ENCODE data around the gene LRRC3.

Gene LRRC3

DNA sequence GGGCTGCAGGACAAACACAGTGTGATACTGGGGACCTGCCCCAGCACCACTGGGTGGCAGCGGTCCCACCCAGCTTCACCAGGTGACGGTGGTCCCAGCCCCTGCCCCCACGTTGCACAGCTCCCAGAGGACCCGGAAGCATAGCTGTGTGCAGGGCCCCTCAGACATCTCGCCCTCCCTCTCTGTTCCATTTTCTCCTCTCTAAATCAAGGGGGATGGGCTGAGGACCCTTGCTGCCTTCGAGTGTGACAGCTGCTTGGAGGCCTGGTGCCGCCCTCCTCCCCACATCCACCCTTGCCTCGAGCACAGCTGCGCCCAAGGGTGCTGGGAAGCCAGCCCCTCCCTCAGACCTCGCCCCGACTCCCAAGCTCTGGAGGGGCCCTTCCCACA lies 16.1 kb upstream of the LRRC3 start:
- H3K4me1 ChIP-seq (ENCODE audit: insufficient read depth, poor library complexity, severe bottlenecking): no peaks in the 10 kb centered on the region
- ATAC-seq (ENCODE audit: low read depth): no peak

DNA sequence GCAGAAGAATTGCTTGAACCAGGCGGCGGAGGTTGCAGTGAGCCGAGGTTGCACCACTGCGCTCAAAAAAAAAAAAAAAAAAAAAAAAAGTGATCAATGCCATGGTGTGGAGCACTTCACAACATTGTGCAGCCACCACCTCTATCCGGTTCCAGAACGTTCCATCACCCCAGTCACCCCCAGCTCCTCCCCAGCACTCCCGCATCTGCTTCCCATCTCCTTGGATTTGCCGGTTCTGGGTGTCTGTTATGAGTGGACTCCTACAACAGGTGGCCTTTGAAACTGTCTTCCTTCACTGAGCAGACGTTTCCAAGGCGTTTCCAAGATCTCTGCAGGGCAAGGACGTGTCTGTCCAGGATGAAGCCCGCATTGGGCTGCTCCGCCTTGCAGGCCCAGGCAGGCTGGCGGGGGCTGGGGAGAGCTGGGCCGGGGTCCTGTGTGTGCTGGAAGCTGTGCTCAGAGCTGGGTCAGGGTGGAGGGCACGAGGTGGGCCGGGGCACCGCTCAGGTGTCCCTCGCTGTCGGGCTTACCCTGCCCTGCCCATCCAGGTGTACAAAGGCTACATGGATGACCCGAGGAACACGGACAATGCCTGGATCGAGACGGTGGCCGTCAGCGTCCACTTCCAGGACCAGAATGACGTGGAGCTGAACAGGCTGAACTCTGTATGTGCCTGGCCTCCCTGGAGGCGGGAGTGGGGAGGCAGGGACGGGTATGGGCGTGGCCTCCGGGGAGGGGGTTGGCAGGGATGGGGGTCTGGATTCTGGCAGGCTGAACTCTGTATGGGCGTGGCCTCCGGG lies 14.9 kb upstream of the LRRC3 start:
- no peak for ATAC-seq (ENCODE audit: low read depth)
- TF ChIP-seq CTCF (IDR thresholded peaks at IDR 0.05; ENCODE audit: poor library complexity, severe bottlenecking): no peak
- no peaks in the 10 kb centered on the region for H3K4me1 ChIP-seq (ENCODE audit: insufficient read depth, poor library complexity, severe bottlenecking)
- H3K9me3 ChIP-seq (ENCODE audit: severe bottlenecking): no peaks in the 10 kb centered on the region
- H3K4me3 ChIP-seq (ENCODE audit: severe bottlenecking): no peak overlapping the region
- H3K27ac ChIP-seq (ENCODE audit: poor library complexity, severe bottlenecking): no peak overlapping the region
- DNase-seq (ENCODE audit: low spot score): peak; percentile 51
- peaks cover 5% of the 10 kb centered on the region for H3K27me3 ChIP-seq (ENCODE audit: insufficient read depth, poor library complexity, severe bottlenecking)
- no peaks in the 10 kb centered on the region for H3K36me3 ChIP-seq (ENCODE audit: low read depth)

More for the DNA sequence above, 16.1 kb upstream of the LRRC3 start:
- no peak for TF ChIP-seq CTCF (IDR thresholded peaks at IDR 0.05; ENCODE audit: poor library complexity, severe bottlenecking)
- Histone ChIP-seq H3K36me3 (ENCODE audit: low read depth) (no peaks in the 10 kb centered on the region), H3K27ac (ENCODE audit: poor library complexity, severe bottlenecking) (no peak overlapping the region), H3K9me3 (ENCODE audit: severe bottlenecking) (no peaks in the 10 kb centered on the region), H3K4me3 (ENCODE audit: severe bottlenecking) (no peak overlapping the region), H3K27me3 (ENCODE audit: insufficient read depth, poor library complexity, severe bottlenecking) (peaks cover 5% of the 10 kb centered on the region)
- peak; percentile 40 for DNase-seq (ENCODE audit: low spot score)

DNA sequence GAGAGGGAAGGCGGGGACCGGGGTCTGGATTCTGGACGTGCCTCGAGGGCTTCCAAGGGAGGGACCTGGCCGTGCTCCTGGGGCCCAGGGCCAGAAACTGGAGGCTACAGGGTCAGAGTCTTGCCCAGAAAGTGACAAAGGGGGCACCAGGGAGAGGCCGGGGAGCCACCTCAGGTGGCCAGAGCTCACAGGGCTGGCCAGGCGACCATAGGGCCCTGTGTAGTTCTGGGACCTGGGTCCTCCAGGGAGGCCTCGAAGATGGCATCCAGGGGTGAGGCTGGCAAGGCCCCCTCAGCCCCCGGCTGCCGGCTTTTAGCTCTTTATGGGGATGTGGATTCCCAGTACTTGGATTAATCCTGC lies 14.3 kb upstream of the LRRC3 start:
- Histone ChIP-seq H3K4me3 (ENCODE audit: severe bottlenecking) (no peak overlapping the region), H3K36me3 (ENCODE audit: low read depth) (no peaks in the 10 kb centered on the region), H3K27ac (ENCODE audit: poor library complexity, severe bottlenecking) (no peak overlapping the region), H3K4me1 (ENCODE audit: insufficient read depth, poor library complexity, severe bottlenecking) (no peaks in the 10 kb centered on the region), H3K27me3 (ENCODE audit: insufficient read depth, poor library complexity, severe bottlenecking) (peaks cover 5% of the 10 kb centered on the region), H3K9me3 (ENCODE audit: severe bottlenecking) (no peaks in the 10 kb centered on the region)
- DNase-seq (ENCODE audit: low spot score) (no peak), ATAC-seq (ENCODE audit: low read depth) (no peak)
- TF ChIP-seq CTCF (IDR thresholded peaks at IDR 0.05; ENCODE audit: poor library complexity, severe bottlenecking): no peak

GRCh38 chr21:44441581-44442265 lies 13.6 kb upstream of the LRRC3 start:
- no peaks in the 10 kb centered on the region for H3K36me3 ChIP-seq (ENCODE audit: low read depth)
- no peak overlapping the region for H3K4me3 ChIP-seq (ENCODE audit: severe bottlenecking)
- TF ChIP-seq CTCF (IDR thresholded peaks at IDR 0.05; ENCODE audit: poor library complexity, severe bottlenecking): no peak
- no peaks in the 10 kb centered on the region for H3K9me3 ChIP-seq (ENCODE audit: severe bottlenecking)
- H3K4me1 ChIP-seq (ENCODE audit: insufficient read depth, poor library complexity, severe bottlenecking): no peaks in the 10 kb centered on the region
- DNase-seq (ENCODE audit: low spot score) (no peak), ATAC-seq (ENCODE audit: low read depth) (no peak)
- peaks cover 5% of the 10 kb centered on the region for H3K27me3 ChIP-seq (ENCODE audit: insufficient read depth, poor library complexity, severe bottlenecking)
- H3K27ac ChIP-seq (ENCODE audit: poor library complexity, severe bottlenecking): no peak overlapping the region
